Keratinocyte (primary cell): ENCODE data around the gene RTKN2. TPM values are rescaled to one million over a fixed set of nuclear protein-coding genes. Genes with fewer than 3 reads are reported as not detected.
"Not testable (repeated sequence)": the region's sequence is repeated elsewhere in the genome, so short reads cannot be mapped to it uniquely, and the experiment has no call there.

Source experiments
- DNase-seq: peaks from one replicate; pipeline ENCODE4 v3.0.0-alpha.2; 2011; ENCODE audit warnings: low read depth, missing footprints, low spot score
- FAIRE-seq: peaks from 2 replicates; lab custom pipeline; 2011; peaks lifted over from hg19 to GRCh38; lab: Jason Lieb, UNC
- H2AFZ ChIP-seq: 2 replicates; pipeline ENCODE4 v1.6.0; 2012; ENCODE audit warnings: low read length, control low read depth, inconsistent platforms; ENCODE audit not compliant: control insufficient read depth
- H3K27ac ChIP-seq: 2 replicates; pipeline ENCODE4 v1.5.1; 2011; ENCODE audit warnings: low read length; ENCODE audit not compliant: control insufficient read depth, insufficient read depth
- H3K27me3 ChIP-seq: 3 replicates; pipeline ENCODE4 v1.6.0; 2011; ENCODE audit warnings: low read length; ENCODE audit not compliant: control insufficient read depth, insufficient read depth; ENCODE audit errors: extremely low read depth
- H3K36me3 ChIP-seq, 2 experiments: 2 replicates in 1 of 2; 3 replicates in 1 of 2; pipeline ENCODE4 v1.5.1; 2011; ENCODE audit warnings: low read length in 2 of 2, mild to moderate bottlenecking in 1 of 2; ENCODE audit not compliant: control insufficient read depth in 2 of 2, insufficient read depth in 2 of 2; ENCODE audit errors: extremely low read depth in 1 of 2
- H3K4me1 ChIP-seq: 3 replicates; pipeline ENCODE4 v1.5.1; 2011; ENCODE audit warnings: low read length; ENCODE audit not compliant: control insufficient read depth, insufficient read depth; ENCODE audit errors: extremely low read depth
- H3K4me2 ChIP-seq: 3 replicates; pipeline ENCODE4 v1.6.0; 2011; ENCODE audit warnings: low read depth, low read length; ENCODE audit not compliant: control insufficient read depth, insufficient read depth; ENCODE audit errors: extremely low read depth
- H3K4me3 ChIP-seq, 3 experiments: fragments of 200-600 bp in 1 of 3; sonication (generic) in 1 of 3; 2 replicates in 2 of 3; 3 replicates in 1 of 3; pipeline ENCODE4 v1.5.1; 2011 to 2016; ENCODE audit warnings: low read length in 3 of 3, mild to moderate bottlenecking in 3 of 3, control low read depth in 2 of 3, inconsistent platforms in 1 of 3, low read depth in 1 of 3, mixed read lengths in 1 of 3, mixed run types in 1 of 3, moderate library complexity in 1 of 3; ENCODE audit not compliant: control insufficient read depth in 2 of 3, insufficient read depth in 2 of 3; ENCODE audit errors: extremely low read depth in 1 of 3
- H3K79me2 ChIP-seq: 2 replicates; pipeline ENCODE4 v1.6.0; 2012; ENCODE audit warnings: low read length; ENCODE audit not compliant: control insufficient read depth, insufficient read depth
- H3K9ac ChIP-seq: 3 replicates; pipeline ENCODE4 v1.6.0; 2011; ENCODE audit warnings: low read length; ENCODE audit not compliant: control insufficient read depth, insufficient read depth; ENCODE audit errors: extremely low read depth
- H3K9me1 ChIP-seq: 3 replicates; pipeline ENCODE4 v1.6.0; 2011; ENCODE audit warnings: low read length; ENCODE audit not compliant: control insufficient read depth, insufficient read depth; ENCODE audit errors: extremely low read depth
- H3K9me3 ChIP-seq: 2 replicates; pipeline ENCODE4 v1.5.1; 2012; ENCODE audit warnings: low read depth, low read length; ENCODE audit not compliant: control insufficient read depth
- H4K20me1 ChIP-seq: 3 replicates; pipeline ENCODE4 v1.6.0; 2011; ENCODE audit warnings: low read length; ENCODE audit not compliant: control insufficient read depth, insufficient read depth; ENCODE audit errors: extremely low read depth
- CTCF ChIP-seq, 3 experiments: IDR thresholded peaks in 1 of 3; conservative IDR thresholded peaks in 1 of 3; optimal IDR thresholded peaks in 1 of 3; 2 replicates in 2 of 3; 3 replicates in 1 of 3; pipeline versions ENCODE3 to v1.5.1; 2011; ENCODE audit warnings: low read length in 3 of 3, mild to moderate bottlenecking in 3 of 3, moderate library complexity in 2 of 3, control low read depth in 1 of 3, inconsistent platforms in 1 of 3; ENCODE audit not compliant: insufficient read depth in 2 of 3; ENCODE audit errors: extremely low read depth in 1 of 3
- EZH2 ChIP-seq: IDR thresholded peaks from one replicate; pipeline ENCODE4 v1.6.1; 2012; ENCODE audit warnings: inconsistent platforms, mild to moderate bottlenecking, low read length, moderate library complexity
- dilution Hi-C: fragments of 300-500 bp; cut with MboI; formaldehyde crosslinking; loops from one replicate; pipeline ENCODE4 v1.7.0; 2020; ENCODE audit warnings: low sequenced_read_pairs; ENCODE audit not compliant: extremely low pct_ligation_motif_present
- polyA plus RNA-seq, 5 experiments: library from polyadenylated mRNA; depleted of rRNA in 3 of 5; stranded (reverse) in 3 of 5; stranded (forward) in 1 of 5; unstranded in 1 of 5; fragments of >200 nt; gene quantifications; 1 replicate in 1 of 5; 2 replicates in 3 of 5; 3 replicates in 1 of 5; pipeline versions ENCODE4 v1.2.1 to v1.2.3, GENCODE V29; 2011 to 2012; ENCODE audit warnings: missing spikeins in 2 of 5, low read depth in 1 of 5, low replicate concordance in 1 of 5

Gene RTKN2
- polyA plus RNA-seq, 1 donor (not counting 4 experiments of a cell fraction or from before 2014, with no cell fraction given) = 3.2 TPM

GRCh38 chr10:62244088-62244487 is 24.6 kb downstream of the RTKN2 start:
- Histone ChIP-seq H3K4me1 (peaks cover 10% of the 10 kb centered on the region), H3K79me2 (no peaks in the 10 kb centered on the region), H3K9me1 (no peaks in the 10 kb centered on the region), H3K9ac (no peak overlapping the region), H3K9me3 (no peaks in the 10 kb centered on the region), H3K27ac (no peak overlapping the region), H3K4me3 (peak overlapping the region in 1 of 3 experiments; percentile 33), H2AFZ (no peak overlapping the region), H4K20me1 (no peaks in the 10 kb centered on the region), H3K27me3 (no peaks in the 10 kb centered on the region), H3K4me2 (no peak overlapping the region), H3K36me3 (no peaks in the 10 kb centered on the region)
- dilution Hi-C loops = no loop called here
- DNase-seq = no peak
- FAIRE-seq = no peak
- TF ChIP-seq EZH2 (no peak), CTCF (optimal IDR thresholded peaks at IDR 0.05 in 1 of 3, IDR thresholded peaks at IDR 0.05 in 1 of 3, conservative IDR thresholded peaks at IDR 0.05 in 1 of 3; ENCODE audit: extremely low read depth in 1 of 3, insufficient read depth in 2 of 3, low read length in 3 of 3) (no peak)

GRCh38 chr10:62243647-62243997 is 25.0 kb downstream of the RTKN2 start:
- Histone ChIP-seq H3K4me1 (peaks cover 10% of the 10 kb centered on the region), H2AFZ (peak overlapping the region; percentile 44), H3K9ac (peak overlapping the region; percentile 14), H3K9me1 (no peaks in the 10 kb centered on the region), H3K79me2 (no peaks in the 10 kb centered on the region), H3K27ac (peak overlapping the region; percentile 56), H4K20me1 (no peaks in the 10 kb centered on the region), H3K36me3 (no peaks in the 10 kb centered on the region), H3K27me3 (no peaks in the 10 kb centered on the region), H3K4me3 (peak overlapping the region; percentile 30 to 53 (median 33)), H3K4me2 (peak overlapping the region; percentile 65), H3K9me3 (no peaks in the 10 kb centered on the region)
- TF ChIP-seq EZH2 (no peak), CTCF (optimal IDR thresholded peaks at IDR 0.05 in 1 of 3, IDR thresholded peaks at IDR 0.05 in 1 of 3, conservative IDR thresholded peaks at IDR 0.05 in 1 of 3; ENCODE audit: extremely low read depth in 1 of 3, insufficient read depth in 2 of 3, low read length in 3 of 3) (no peak)
- dilution Hi-C loops = no loop called here
- DNase-seq = no peak
- FAIRE-seq = no peak

- FAIRE-seq (peak; percentile 98), DNase-seq (peak; percentile 50)
- H3K27me3 ChIP-seq, H3K9me1 ChIP-seq, H3K79me2 ChIP-seq, dilution Hi-C loops, H3K9me3 ChIP-seq, H3K36me3 ChIP-seq, H4K20me1 ChIP-seq: not testable (repeated sequence)
- H2AFZ ChIP-seq = peak overlapping the region; percentile 44
- peak overlapping the region; percentile 65 for H3K4me2 ChIP-seq
- H3K9ac ChIP-seq = peak overlapping the region; percentile 14
- H3K4me3 ChIP-seq = peak overlapping the region; percentile 30 to 53 (median 33)
- peak overlapping the region; percentile 56 for H3K27ac ChIP-seq
- peaks cover 10% of the 10 kb centered on the region for H3K4me1 ChIP-seq
Measured at GRCh38 chr10:62242965-62243646, 25.5 kb downstream of the RTKN2 start.

- H3K9me3 ChIP-seq, H3K27me3 ChIP-seq, H2AFZ ChIP-seq, dilution Hi-C loops, H3K9me1 ChIP-seq, H3K4me3 ChIP-seq, FAIRE-seq, DNase-seq, H4K20me1 ChIP-seq, H3K79me2 ChIP-seq, H3K4me2 ChIP-seq, H3K9ac ChIP-seq, H3K36me3 ChIP-seq, H3K27ac ChIP-seq: not testable (repeated sequence)
- H3K4me1 ChIP-seq = peaks cover 10% of the 10 kb centered on the region
Measured at GRCh38 chr10:62241521-62241920, 27.1 kb downstream of the RTKN2 start.
